Stimulated activated naive CD8-positive, alpha-beta T cell treated with anti-CD3 and anti-CD28 coated beads, Interleukin-15, amount 100 ng/mL, for 72 hours (primary cell): ENCODE measurements around the gene ARHGAP15.
A peak's percentile ranks its signal among the peaks of the same experiment; 100 is the strongest.

Experiments
- ATAC-seq: fragments of 150-1000 bp; cut with Tn5 transposase; 2 replicates; pipeline ENCODE4 v1.10.0; 2021; ENCODE audit warnings: mild to moderate bottlenecking, moderate library complexity
- DNase-seq, 2 donors: peaks; one replicate each; pipeline ENCODE4 v3.0.0; 2021 to 2022
- H3K27ac Mint-ChIP-seq, 2 donors: one replicate each; pipeline ENCODE4 v1.8.0; 2022; ENCODE audit warnings: mild to moderate bottlenecking in 2 of 2, mixed read lengths in 2 of 2, moderate library complexity in 2 of 2
- H3K27me3 Mint-ChIP-seq: one replicate; pipeline ENCODE4 v1.8.0; 2022; ENCODE audit warnings: mixed read lengths
- H3K4me1 Mint-ChIP-seq: one replicate; pipeline ENCODE4 v1.8.0; 2022; ENCODE audit warnings: mild to moderate bottlenecking, mixed read lengths
- H3K4me3 Mint-ChIP-seq, 2 donors: one replicate each; pipeline ENCODE4 v1.8.0; 2022; ENCODE audit warnings: mild to moderate bottlenecking in 2 of 2, mixed read lengths in 2 of 2, moderate library complexity in 1 of 2
- H3K9me3 Mint-ChIP-seq, 2 donors: one replicate each; pipeline ENCODE4 v1.8.0; 2022; ENCODE audit warnings: mixed read lengths in 2 of 2

The ARHGAP15 gene

GRCh38 chr2:143579456-143579855 is 450.2 kb downstream of the ARHGAP15 start:
- ATAC-seq (no peak), DNase-seq (no peak)
- no peak overlapping the region for H3K27ac Mint-ChIP-seq
- H3K27me3 Mint-ChIP-seq = no peaks in the 10 kb centered on the region
- H3K4me3 Mint-ChIP-seq = no peak overlapping the region
- H3K9me3 Mint-ChIP-seq = no peaks in the 10 kb centered on the region
- peaks cover 10% of the 10 kb centered on the region for H3K4me1 Mint-ChIP-seq

- Mint-ChIP-seq H3K9me3 (no peaks in the 10 kb centered on the region), H3K4me1 (peaks cover 10% of the 10 kb centered on the region), H3K27me3 (no peaks in the 10 kb centered on the region), H3K4me3 (no peak overlapping the region), H3K27ac (peak overlapping the region in 1 of 2 donors; percentile 33)
- DNase-seq (no peak), ATAC-seq (no peak)
These were observed 451.9 kb downstream of the ARHGAP15 start for GRCh38 chr2:143581134-143581533.

- DNase-seq = no peak
- H3K4me3 Mint-ChIP-seq = no peak overlapping the region
- H3K9me3 Mint-ChIP-seq = peaks cover 0 to 4% of the 10 kb centered on the region in 2 donors
- no peaks in the 10 kb centered on the region for H3K27me3 Mint-ChIP-seq
- no peak overlapping the region for H3K27ac Mint-ChIP-seq
- peaks cover 10% of the 10 kb centered on the region for H3K4me1 Mint-ChIP-seq
- ATAC-seq = no peak
These were observed 453.0 kb downstream of the ARHGAP15 start for GRCh38 chr2:143582046-143582747.

- ATAC-seq (no peak), DNase-seq (no peak)
- H3K27me3 Mint-ChIP-seq = no peaks in the 10 kb centered on the region
- H3K4me1 Mint-ChIP-seq = peaks cover 10% of the 10 kb centered on the region
- no peak overlapping the region for H3K4me3 Mint-ChIP-seq
- H3K27ac Mint-ChIP-seq = no peak overlapping the region
- H3K9me3 Mint-ChIP-seq = peaks cover 0 to 10% of the 10 kb centered on the region in 2 donors
These were observed 455.7 kb downstream of the ARHGAP15 start for GRCh38 chr2:143584936-143585335.

GRCh38 chr2:143586119-143586518 is 456.9 kb downstream of the ARHGAP15 start:
- Mint-ChIP-seq H3K4me3 (no peak overlapping the region), H3K9me3 (peaks cover 0 to 10% of the 10 kb centered on the region in 2 donors), H3K27ac (no peak overlapping the region), H3K27me3 (no peaks in the 10 kb centered on the region), H3K4me1 (peaks cover 4% of the 10 kb centered on the region)
- DNase-seq = no peak
- ATAC-seq = no peak

- no peak for ATAC-seq
- Mint-ChIP-seq H3K4me3 (no peak overlapping the region), H3K4me1 (no peaks in the 10 kb centered on the region), H3K9me3 (peaks cover 0 to 10% of the 10 kb centered on the region in 2 donors), H3K27me3 (no peaks in the 10 kb centered on the region), H3K27ac (no peak overlapping the region)
- no peak for DNase-seq
These were observed 459.5 kb downstream of the ARHGAP15 start for GRCh38 chr2:143588746-143589145.

- no peaks in the 10 kb centered on the region for H3K27me3 Mint-ChIP-seq
- H3K4me1 Mint-ChIP-seq = no peaks in the 10 kb centered on the region
- no peak overlapping the region for H3K4me3 Mint-ChIP-seq
- ATAC-seq (no peak), DNase-seq (no peak)
- no peaks in the 10 kb centered on the region for H3K9me3 Mint-ChIP-seq
- no peak overlapping the region for H3K27ac Mint-ChIP-seq
These were observed 464.9 kb downstream of the ARHGAP15 start for GRCh38 chr2:143594161-143594560.

GRCh38 chr2:143594745-143595144 is 465.5 kb downstream of the ARHGAP15 start:
- Mint-ChIP-seq H3K27me3 (no peaks in the 10 kb centered on the region), H3K9me3 (no peaks in the 10 kb centered on the region), H3K4me3 (no peak overlapping the region), H3K27ac (no peak overlapping the region), H3K4me1 (no peaks in the 10 kb centered on the region)
- no peak for DNase-seq
- no peak for ATAC-seq

- Mint-ChIP-seq H3K27me3 (no peaks in the 10 kb centered on the region), H3K9me3 (no peaks in the 10 kb centered on the region), H3K4me1 (peaks cover 7% of the 10 kb centered on the region), H3K27ac (no peak overlapping the region), H3K4me3 (no peak overlapping the region)
- DNase-seq (no peak), ATAC-seq (no peak)
These were observed 470.9 kb downstream of the ARHGAP15 start for GRCh38 chr2:143600116-143600515.

- ATAC-seq (no peak), DNase-seq (no peak)
- no peak overlapping the region for H3K4me3 Mint-ChIP-seq
- no peaks in the 10 kb centered on the region for H3K27me3 Mint-ChIP-seq
- peaks cover 12% of the 10 kb centered on the region for H3K4me1 Mint-ChIP-seq
- H3K9me3 Mint-ChIP-seq = no peaks in the 10 kb centered on the region
- H3K27ac Mint-ChIP-seq = no peak overlapping the region
These were observed 472.6 kb downstream of the ARHGAP15 start for GRCh38 chr2:143601828-143602227.

- Mint-ChIP-seq H3K9me3 (no peaks in the 10 kb centered on the region), H3K4me1 (peaks cover 23% of the 10 kb centered on the region), H3K27ac (no peak overlapping the region), H3K27me3 (no peaks in the 10 kb centered on the region), H3K4me3 (no peak overlapping the region)
- DNase-seq = no peak
- no peak for ATAC-seq
These were observed 473.9 kb downstream of the ARHGAP15 start for GRCh38 chr2:143603035-143603655.

GRCh38 chr2:143603846-143604565 is 474.8 kb downstream of the ARHGAP15 start:
- H3K27ac Mint-ChIP-seq = no peak overlapping the region
- no peak overlapping the region for H3K4me3 Mint-ChIP-seq
- no peak for ATAC-seq
- no peaks in the 10 kb centered on the region for H3K27me3 Mint-ChIP-seq
- no peaks in the 10 kb centered on the region for H3K9me3 Mint-ChIP-seq
- no peak for DNase-seq
- H3K4me1 Mint-ChIP-seq = peaks cover 23% of the 10 kb centered on the region

- Mint-ChIP-seq H3K27ac (no peak overlapping the region), H3K4me3 (no peak overlapping the region), H3K9me3 (no peaks in the 10 kb centered on the region), H3K27me3 (no peaks in the 10 kb centered on the region), H3K4me1 (peaks cover 23% of the 10 kb centered on the region)
- no peak for ATAC-seq
- no peak for DNase-seq
These were observed 475.3 kb downstream of the ARHGAP15 start for GRCh38 chr2:143604566-143604959.

GRCh38 chr2:143607231-143608062 is 478.2 kb downstream of the ARHGAP15 start:
- Mint-ChIP-seq H3K4me3 (no peak overlapping the region), H3K9me3 (no peaks in the 10 kb centered on the region), H3K27me3 (no peaks in the 10 kb centered on the region), H3K4me1 (peaks cover 24% of the 10 kb centered on the region), H3K27ac (peak overlapping the region in 1 of 2 donors; percentile 65)
- DNase-seq (no peak), ATAC-seq (no peak)

GRCh38 chr2:143608063-143608423 is 478.8 kb downstream of the ARHGAP15 start:
- ATAC-seq (no peak), DNase-seq (no peak)
- Mint-ChIP-seq H3K4me1 (peaks cover 24% of the 10 kb centered on the region), H3K27ac (no peak overlapping the region), H3K4me3 (no peak overlapping the region), H3K9me3 (no peaks in the 10 kb centered on the region), H3K27me3 (no peaks in the 10 kb centered on the region)
